GM23338 (cell line): ENCODE measurements around the gene CIC.

Experiments
- CREB1 ChIP-seq: fragments of 250-450 bp; sonication (Bioruptor Pico); IDR thresholded peaks from 2 replicates; pipeline ENCODE4 v1.5.0; 2020; ENCODE audit warnings: low read depth, mild to moderate bottlenecking, moderate library complexity
- CTCF ChIP-seq, 2 experiments: fragments of 200-600 bp in 1 of 2; sonication (generic) in 1 of 2; conservative IDR thresholded peaks; 2 replicates each; pipeline versions ENCODE4 v1.5.1 to v1.6.1; 2016 to 2017; ENCODE audit warnings: antibody characterized with exemption in 2 of 2, low read depth in 2 of 2, mild to moderate bottlenecking in 2 of 2, moderate library complexity in 1 of 2
- EZH2 ChIP-seq: fragments of 200-600 bp; sonication (generic); IDR thresholded peaks from one replicate; pipeline ENCODE4 v1.8.0; 2017; ENCODE audit warnings: antibody characterized with exemption, mild to moderate bottlenecking, low read depth; ENCODE audit not compliant: unreplicated experiment
- EZH2phosphoT487 ChIP-seq: fragments of 200-600 bp; sonication (generic); IDR thresholded peaks from one replicate; pipeline ENCODE4 v1.8.1; 2018; ENCODE audit warnings: antibody characterized with exemption; ENCODE audit not compliant: unreplicated experiment
- JUNB ChIP-seq: IDR thresholded peaks from one replicate; pipeline ENCODE4 v1.6.1; 2016; ENCODE audit warnings: antibody characterized with exemption; ENCODE audit not compliant: unreplicated experiment
- POLR2AphosphoS5 ChIP-seq: IDR thresholded peaks from 2 replicates; pipeline ENCODE4 v1.6.1; 2016; ENCODE audit warnings: antibody characterized with exemption, low read depth
- REST ChIP-seq: IDR thresholded peaks from one replicate; pipeline ENCODE4 v1.6.1; 2018; ENCODE audit warnings: antibody characterized with exemption; ENCODE audit not compliant: unreplicated experiment
- STAT1 ChIP-seq: IDR thresholded peaks from one replicate; pipeline ENCODE4 v1.6.1; 2016; ENCODE audit warnings: antibody characterized with exemption; ENCODE audit not compliant: unreplicated experiment
- ZNF114 ChIP-seq: fragments of 250-450 bp; sonication (Bioruptor Pico); IDR thresholded peaks from 2 replicates; pipeline ENCODE4 v1.5.0; 2020; ENCODE audit warnings: mild to moderate bottlenecking, moderate library complexity

- TF ChIP-seq CREB1 (no peak), CTCF (conservative IDR thresholded peaks at IDR 0.05; ENCODE audit: low read depth in 2 of 2) (peak in 1 of 2 experiments; percentile 20; a peak in 2 of 4 replicates), EZH2 (no peak), EZH2phosphoT487 (no peak), POLR2AphosphoS5 (no peak), REST (peak; percentile 78), JUNB (no peak), STAT1 (no peak), ZNF114 (CRISPR knock-in tag) (0 out of 2 replicates have a peak, but pooled peaks have one; percentile 46)
Measured at GRCh38 chr19:42313096-42313839, 44.2 kb downstream of the CIC start, which contains the start of gene TMEM145.
